ENCODE results near the gene CTBP2. TPM values are rescaled to one million over a fixed set of nuclear protein-coding genes. Genes with fewer than 3 reads are reported as not detected.
"Not testable (repeated sequence)": the region's sequence is repeated elsewhere in the genome, so short reads cannot be mapped to it uniquely, and the experiment has no call there.

Gene CTBP2
- polyA plus RNA-seq, 10 donors: 28.5 to 47.5 (median 33.2) TPM

- no peak for DNase-seq
Observed at GRCh38 chr10:125187238-125188194, 27.2 kb upstream of the CTBP2 start.

DNA sequence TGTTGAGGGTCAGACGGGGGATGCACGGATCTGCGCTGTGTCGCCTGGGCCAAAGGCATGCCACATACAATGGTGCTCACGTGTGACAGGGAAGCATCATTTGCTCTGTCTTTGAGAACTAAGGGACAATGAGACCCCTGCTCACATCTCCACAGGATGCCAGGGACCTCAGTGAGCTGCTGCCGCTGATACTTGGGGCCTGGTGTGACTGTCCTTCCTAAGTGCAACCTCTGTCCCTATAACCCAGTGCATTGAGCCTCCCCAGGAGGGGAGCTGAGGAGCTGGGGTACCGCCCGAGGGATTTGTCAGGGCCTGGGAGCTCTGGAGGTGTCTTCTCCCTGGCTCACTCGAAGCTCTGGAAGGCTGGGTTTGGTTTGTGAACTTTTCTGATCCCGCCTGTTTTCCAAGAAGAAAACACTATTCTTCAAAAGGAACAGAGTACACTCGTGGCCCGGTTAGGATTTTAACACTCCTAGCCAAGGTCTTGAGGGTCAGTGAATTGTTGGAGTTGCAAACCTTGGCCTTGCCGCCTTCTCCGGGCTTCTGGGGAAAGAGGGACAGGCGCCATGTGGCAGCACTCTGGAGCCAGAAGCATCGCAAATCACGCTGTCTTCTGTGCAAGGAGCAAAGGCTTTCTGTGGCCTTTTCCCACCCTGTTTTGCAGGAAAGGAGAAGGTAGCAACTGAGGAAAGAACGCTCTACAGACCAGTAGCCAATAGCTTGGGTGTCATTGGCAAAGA lies 26.2 kb upstream of the CTBP2 start:
- DNase-seq: no peak

GRCh38 chr10:125179107-125179506 lies 18.7 kb upstream of the CTBP2 start:
- DNase-seq: not testable (repeated sequence)

- DNase-seq: no peak
Observed at GRCh38 chr10:125177641-125178640, 17.6 kb upstream of the CTBP2 start.

GRCh38 chr10:125175807-125176206 lies 15.4 kb upstream of the CTBP2 start:
- DNase-seq: no peak

DNA sequence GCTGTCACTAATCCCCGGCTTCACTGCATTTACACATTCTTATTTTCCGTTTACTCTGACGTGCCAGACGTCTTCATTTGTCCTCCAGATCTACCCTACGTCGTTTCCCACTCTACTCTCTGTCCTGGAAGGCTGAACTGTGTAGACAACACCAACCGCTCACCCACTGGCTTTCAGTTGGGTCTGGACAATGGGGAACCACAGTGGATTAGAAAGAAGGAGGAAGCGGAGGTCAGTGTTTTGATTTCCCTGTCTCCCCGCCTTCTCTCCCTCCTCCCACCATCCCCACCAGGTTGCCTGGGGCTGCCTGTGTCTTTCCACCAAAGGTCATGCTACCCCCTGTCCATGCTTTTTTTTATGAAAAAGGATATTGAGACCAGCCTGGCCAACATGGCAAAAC lies 14.0 kb upstream of the CTBP2 start:
- DNase-seq: no peak

DNA sequence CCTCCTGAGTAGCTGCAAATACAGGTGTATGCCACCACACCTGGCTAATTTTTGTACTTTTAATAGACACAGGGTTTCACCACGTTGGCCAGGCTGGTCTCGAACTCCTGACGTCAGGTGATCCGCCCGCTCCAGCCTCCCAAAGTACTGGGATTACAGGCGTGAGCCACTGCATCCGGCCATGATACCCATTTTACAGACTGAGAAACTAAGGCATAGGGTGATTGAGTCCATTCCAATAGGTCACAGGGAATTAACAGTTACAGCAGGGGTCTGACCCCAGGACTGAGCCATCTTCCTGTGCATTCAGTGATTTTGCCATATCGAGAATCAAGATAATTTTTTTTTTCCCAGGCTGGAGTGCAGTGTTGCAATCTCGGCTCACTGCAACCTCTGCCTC lies 12.3 kb upstream of the CTBP2 start:
- DNase-seq: no peak

- DNase-seq: no peak
Observed at GRCh38 chr10:125171402-125172306, 11.3 kb upstream of the CTBP2 start.

- DNase-seq: no peak
Observed at GRCh38 chr10:125169915-125170314, 9.6 kb upstream of the CTBP2 start.

- DNase-seq: no peak
Observed at GRCh38 chr10:125169279-125169678, 8.9 kb upstream of the CTBP2 start.

DNA sequence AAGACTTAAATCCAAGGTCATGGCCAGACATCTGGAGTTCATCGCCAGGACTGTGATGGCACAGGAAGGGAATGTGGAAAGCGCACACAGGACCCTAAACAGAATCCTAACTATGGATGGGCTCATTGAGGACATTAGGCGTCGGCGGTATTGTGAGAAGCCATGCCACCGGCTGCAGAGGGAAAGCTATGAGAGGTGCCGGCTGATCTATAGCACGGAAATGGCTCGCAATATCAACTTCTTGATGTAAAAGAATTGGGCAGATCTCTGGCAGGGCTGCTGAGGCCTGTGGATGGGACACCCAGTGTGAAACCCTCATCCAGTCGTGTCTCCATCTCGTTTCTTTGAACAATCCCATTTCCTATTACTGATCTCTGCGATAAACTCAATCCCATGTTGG lies 6.3 kb upstream of the CTBP2 start:
- DNase-seq: no peak

DNA sequence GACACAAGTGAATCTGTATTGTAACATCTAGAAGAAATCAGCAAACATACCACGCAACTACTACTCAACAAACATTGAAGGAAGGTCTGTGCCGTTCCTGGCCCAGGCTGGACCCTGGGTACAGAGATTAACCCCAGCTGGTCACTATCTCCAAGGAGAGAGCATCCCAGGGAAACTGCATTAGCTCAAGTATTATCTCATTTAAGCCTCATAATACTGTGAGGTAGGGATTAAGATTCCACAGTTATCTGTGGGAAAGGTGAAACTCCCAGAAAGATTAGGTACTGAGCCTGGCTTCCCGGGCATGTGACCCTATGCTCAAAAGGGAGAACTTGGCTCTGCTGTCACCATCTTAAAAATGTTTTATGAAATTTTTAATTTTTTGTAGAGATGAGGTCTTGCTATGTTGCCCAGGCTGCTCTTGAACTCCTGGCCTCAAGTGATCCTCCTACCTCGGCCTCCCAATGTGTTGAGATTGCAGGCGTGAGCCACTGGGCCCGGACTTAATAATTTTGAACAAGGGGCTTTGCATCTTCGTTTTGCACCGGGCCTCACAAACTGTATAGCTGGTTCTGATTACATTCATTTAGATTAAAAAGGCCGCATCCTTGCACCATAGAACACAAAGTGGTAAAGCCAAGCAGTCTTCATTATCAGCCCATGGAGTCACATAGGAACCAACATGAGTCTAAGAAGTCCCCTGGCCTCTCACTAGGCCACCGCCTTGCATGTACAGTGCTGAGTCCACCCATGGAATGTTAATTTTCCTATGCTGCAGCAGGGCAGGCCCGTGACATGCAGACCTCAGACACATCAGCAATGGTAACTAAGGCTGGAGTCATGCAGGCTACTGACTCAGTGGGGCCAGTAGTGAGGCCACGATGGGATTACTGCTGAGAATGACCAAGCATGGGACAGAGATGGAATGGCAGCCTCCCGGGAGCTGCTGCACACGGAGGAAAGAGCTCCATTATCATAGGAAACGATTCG lies 5.5 kb upstream of the CTBP2 start:
- DNase-seq: no peak

- DNase-seq: no peak
Observed at GRCh38 chr10:125164421-125164820, 4.1 kb upstream of the CTBP2 start.

DNA sequence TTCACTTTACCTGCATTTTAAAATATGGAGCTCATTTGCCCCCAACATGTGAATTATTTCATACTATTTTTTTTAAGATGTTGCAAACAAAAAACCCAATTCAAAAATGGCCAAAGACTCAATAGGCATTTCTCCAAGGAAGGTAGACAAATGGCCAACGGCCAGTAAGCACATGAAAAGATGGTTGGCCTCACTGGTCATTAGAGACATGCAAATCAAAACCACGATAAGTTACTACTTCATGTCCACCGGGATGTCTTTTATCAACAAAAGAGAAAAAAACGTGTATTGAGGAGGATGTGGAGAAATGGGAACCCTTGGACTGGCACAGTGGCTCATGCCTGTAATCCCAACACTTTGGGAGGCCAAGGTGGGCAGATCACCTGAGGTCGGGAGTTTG lies 3.4 kb upstream of the CTBP2 start:
- DNase-seq: no peak

GRCh38 chr10:125163312-125163711 lies 2.9 kb upstream of the CTBP2 start:
- DNase-seq: not testable (repeated sequence)

GRCh38 chr10:125162120-125162931 lies 2.0 kb upstream of the CTBP2 start:
- no peak for DNase-seq

DNA sequence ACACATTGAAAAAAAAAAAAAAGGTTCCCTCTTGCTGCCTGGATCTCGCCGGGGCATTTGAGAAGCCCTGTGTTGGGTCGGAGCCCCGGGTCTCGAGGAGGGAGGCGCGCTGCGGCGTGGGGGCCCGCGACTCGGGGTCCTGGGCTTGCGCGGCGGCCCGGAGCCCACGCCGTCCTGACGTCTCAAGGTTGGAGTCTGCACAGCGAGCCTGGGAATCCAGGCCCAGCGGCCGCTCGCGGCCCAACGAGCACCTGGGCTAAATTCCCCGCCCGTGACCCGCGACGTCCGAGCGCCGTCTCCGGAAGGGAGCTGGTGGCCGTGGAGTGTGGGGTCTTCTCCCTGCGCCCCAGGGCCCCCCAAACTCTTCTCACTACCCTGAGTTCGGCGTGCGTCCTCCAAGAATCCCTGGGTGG lies 1.4 kb upstream of the CTBP2 start:
- no peak for DNase-seq
